GM19452 (cell line): ENCODE data around the gene CBFA2T3.
"Not testable (repeated sequence)": the region's sequence is repeated elsewhere in the genome, so short reads cannot be mapped to it uniquely, and the experiment has no call there.

ENCODE experiments used
- ATAC-seq: cut with Tn5 transposase; IDR thresholded peaks from one replicate; pipeline ENCODE4 v1.9.1; 2021; ENCODE audit not compliant: unreplicated experiment

The CBFA2T3 gene

DNA sequence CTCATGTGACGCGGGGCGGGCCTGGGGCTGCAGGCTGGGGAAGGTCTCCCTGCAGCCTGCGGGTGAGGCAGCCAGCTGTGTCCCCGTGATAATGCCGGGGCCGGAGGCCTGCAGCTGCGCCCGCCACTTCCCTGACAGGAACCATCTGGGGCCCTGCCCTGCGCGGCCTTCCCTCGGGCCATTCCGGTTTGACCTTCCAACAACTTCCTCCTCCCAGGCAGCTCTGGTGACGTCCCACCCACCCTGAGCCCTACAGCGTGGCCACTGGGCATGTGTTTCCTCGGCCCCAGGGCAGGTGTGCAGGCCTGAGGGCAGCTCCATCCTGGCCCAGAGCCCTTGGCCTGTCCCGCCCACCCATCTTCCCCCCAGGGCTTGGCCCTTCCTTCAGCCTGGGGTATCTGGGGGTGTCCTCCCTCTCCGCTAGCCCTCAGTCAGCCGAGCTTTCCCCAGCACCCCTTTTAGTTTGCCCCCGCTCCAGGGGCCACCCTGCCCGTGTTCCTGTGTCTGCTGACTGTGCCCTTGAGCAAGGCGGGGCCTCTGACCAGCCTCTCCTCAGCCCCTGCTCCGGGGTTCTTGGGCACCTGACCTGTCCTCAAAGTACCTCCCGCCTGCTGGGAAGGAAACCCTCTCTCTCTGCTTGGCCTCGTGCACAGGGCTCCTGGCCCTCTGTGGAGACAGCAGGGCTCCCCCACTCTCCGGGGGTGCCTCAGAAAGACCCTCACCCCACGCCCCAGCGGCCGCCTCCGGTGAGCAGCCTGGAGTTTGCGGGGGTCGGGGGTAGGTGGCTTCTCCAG, at the start of gene CBFA2T3:
Gene CBFA2T3 (minus strand): TSS at position 190 of the 794 bp plus-strand sequence. CDS start 400 bp downstream, outside the sequence.
- ATAC-seq = no peak

DNA sequence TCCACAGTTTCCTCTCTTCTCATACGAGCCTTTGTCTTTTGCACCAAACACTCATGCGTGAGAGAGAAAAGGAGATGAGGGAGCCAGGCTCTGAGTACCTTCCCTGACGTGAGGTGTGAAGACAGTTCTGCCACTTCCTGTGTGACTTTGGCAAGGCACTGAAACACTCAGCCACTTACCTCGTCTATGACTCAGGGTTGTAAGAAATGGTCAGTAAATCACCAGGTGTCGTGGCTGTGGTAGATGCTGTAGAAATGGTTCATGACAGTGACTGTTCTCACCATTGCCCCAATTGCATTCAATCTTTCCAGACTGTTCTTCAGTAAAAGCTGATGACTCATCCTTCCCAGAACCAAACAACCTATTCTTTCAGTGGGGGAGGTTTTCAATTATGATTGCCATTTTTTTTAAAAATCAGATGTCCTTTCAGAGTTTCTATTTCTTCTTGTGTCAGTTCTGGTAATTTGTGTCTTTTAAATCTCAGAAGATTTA, 49.2 kb upstream of the CBFA2T3 start:
- peak; percentile 91 for ATAC-seq

DNA sequence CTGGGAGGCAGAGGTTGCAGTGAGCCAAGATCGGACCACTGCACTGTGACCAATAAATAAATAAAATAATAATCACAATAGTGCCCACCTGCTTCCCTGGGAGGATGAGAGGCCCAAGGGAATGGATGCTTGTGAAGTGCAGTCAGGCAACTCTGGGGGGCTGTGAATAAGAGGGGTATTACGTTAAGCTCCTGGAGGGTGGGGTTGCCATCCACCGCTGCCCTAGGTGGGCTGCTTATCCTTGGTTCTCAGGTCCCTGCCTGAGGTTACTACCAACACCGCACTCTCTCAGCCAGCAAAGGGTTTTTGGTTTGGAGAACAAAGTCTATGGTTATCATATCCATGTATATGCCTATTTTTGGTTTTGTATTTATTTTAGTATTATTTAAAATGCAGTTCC, 48.6 kb upstream of the CBFA2T3 start:
- peak; percentile 6 for ATAC-seq

DNA sequence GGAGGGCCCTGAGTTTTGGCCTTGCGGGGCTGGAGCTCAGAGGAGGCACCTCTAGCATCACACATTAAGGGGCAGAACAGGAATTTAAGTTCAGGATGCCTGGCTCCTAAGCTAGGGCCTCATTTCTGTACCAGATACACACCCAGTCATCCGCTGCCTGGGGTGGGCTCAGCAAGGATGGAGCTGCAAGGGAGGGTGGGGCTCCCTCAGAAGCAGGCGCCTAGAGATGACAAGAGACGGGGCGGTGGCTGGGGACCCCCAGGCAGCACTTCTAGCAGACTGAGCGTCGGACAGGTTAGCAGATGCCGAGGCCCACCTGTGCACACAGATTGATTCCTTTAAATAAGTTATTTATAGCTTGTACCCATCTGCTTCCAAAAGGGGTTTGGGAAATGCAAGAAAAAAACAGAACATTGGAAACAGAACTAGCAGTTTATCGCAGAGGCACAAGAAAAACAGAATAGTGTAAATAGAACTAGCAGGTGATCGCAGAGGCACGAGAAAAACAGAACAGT, 47.6 kb upstream of the CBFA2T3 start:
- ATAC-seq = no peak

DNA sequence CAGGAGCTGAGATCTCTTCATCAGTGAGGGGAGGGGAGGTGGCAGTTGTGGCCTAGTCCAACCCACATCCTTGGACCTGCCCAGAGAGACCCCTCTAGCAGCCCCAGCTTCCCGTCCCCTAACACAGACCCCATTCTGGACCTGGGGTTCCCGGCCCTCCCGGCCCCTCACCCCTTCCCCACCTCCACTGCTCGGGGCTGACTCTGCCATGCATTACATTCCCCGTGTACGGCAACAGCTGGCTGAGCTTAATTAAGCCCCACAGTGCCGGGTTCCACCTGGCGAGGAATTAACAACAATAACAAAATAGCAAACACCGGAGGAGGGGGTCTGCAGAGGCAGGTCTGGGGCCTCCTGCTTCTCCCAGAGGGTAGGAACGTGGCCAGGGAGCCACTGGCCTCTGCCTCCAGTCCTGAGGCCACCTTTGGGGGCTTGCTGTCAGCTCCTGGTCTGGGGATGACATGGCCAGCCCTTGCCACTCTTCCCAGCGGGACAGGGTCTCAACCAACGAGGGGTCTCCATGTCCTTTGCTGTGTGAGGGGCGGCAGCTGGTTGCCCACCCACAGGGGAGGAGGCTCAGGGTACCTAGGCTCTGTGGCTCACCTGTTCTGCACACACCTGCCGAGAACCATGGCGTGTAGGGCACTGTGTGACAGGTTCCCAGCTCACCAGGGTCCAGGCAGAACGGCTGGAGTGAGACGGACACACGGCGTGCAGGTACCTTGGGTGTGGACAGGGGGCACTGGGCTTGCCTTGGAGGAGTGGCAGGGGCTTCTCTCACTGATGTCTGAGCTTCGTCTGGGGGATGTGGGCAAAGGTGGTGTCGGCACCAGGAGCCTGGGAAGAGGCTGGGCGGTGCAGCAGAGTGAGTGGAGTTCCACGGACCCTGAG, 46.9 kb upstream of the CBFA2T3 start:
- ATAC-seq = no peak

DNA sequence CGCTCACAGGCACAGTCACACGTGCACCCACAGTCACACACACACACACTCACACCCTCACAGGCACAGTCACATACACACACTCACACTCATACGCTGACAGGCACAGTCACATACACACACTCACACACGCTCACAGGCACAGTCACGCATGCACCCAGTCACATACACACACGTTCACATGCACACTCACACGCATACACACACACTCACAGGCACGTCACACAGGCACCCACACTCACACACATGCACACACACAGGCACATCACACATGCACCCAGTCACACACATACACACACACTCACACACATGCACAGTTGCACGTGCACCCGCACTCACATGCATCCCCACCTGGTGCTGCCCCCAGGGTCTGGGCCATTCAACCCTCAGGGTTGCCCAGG, 46.1 kb upstream of the CBFA2T3 start:
- no peak for ATAC-seq

DNA sequence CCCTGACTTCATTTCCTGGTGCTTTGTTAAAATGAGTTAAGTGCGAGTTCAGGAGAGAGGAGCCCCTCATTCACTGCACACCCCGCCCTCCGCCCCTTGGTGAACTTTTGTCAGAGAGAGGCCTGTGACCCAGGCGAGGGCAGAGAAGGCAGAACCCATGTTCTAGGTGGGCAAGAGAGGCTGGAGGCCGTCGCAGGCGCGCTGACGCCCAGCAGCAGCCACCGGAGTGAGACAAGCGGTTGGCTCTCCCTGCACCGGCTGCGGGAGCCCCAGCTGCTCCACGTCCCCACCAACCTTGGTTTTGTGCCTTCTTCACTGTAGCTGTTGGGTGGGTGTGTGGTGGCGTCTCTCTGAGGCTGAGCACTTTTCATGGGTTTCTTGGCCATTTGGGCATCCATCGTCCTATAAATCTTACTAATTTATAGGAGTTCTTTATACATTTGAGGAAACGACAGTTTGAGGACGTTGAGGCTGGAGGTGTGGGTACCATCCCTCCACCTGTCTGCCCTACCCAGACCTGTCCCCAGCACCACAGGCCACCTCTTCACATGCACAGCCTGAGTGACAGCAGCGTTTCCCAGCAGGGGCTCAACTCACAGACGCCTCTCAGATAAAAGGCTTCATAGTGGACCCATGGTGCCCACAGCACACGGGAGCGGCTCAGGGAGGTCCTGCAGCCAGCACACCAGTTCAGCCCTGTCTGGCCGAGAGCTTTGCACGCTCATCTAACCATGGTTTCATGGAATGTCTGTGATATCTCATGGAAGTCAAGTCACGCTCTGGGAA, 45.2 kb upstream of the CBFA2T3 start:
- ATAC-seq = no peak

DNA sequence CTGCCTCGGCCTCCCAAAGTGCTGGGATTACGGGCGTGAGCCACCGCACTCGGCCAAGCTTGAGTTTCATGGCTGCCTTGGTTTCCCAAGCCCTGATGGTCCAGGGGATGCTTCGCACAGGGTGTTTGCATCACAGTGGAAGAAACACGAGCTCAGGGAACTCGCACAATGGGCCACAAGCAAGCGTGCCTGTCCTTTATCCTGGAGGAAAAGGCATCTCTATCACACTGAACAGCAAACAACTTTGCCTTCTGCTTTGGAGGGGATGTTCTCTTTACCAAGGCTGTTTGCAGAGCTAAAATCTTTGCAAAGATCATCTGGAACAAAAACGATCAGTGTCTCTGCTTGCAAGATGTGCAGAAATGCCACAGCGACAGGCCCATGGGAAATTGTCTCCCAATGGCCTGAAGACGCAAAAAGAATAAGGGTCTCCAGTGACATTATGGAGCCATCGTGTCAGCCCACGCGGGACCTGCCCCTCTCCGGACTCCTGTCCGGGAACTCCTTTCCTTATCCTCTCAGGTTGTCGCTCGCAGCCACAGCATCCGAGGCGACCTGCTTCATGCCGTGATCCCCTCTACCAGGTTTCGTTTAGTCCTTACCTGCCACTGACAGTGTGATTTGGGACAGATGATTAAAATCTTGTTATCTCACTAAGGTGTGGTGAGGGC, 44.1 kb upstream of the CBFA2T3 start:
- ATAC-seq = no peak

DNA sequence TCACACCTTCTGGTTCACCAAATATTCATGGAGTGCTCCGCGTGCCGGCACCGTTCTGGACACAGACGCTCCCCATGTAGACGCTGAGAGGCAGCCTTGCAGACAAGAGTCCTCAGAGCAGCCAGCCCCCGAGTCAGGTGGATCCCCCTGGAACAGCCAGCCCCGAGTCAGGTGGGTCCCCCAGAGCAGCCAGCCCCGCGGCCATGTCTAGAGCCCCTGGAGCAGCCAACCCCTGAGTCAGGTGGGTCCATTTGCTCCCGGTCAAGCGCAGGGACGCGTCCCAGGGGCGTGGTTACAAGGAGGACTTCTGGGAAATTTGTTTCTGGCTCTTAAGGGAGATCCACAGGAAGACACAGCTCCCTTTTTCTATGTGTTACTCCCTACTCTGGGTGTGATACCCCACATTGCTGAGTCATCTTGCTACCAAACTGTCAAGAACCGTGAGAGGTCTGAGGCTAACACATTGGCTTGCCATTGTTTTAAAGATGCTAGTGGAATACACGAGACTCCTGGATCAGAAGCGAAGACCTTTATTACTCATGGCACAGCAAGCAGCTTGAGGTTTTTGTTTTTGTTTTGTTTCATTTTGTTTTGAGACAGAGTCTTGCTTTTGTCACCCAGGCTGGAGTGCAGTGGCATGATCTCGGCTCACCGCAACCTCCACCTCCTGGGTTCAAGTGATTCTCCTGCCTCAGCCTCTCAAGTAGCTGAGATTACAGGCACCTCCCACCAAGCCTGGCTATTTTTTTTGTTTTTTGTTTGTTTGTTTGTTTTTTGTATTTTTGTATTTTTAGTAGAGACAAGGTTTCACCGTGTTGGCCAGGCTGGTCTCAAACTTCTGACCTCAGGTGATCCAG, 43.3 kb upstream of the CBFA2T3 start:
- ATAC-seq = no peak

DNA sequence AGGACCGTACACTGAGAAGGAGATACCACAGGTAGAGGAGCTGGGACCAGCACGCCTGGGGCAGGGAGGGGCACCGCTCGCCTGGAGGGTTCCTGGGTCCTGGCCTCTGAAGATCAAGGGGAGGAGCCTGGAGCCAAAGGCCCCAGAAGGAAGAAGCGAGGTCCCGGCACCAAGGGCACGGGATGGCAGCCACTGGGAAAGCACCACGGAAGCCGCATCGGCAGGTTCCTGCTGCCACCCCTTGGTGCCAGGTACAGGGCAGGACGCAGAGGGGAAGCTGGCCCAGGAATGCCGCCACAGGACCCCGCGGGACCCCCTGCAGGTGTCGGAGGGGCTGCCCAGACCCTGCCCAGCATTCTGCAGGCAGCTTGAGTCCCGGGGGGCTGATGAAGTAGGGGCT, 42.5 kb upstream of the CBFA2T3 start:
- ATAC-seq = no peak

DNA sequence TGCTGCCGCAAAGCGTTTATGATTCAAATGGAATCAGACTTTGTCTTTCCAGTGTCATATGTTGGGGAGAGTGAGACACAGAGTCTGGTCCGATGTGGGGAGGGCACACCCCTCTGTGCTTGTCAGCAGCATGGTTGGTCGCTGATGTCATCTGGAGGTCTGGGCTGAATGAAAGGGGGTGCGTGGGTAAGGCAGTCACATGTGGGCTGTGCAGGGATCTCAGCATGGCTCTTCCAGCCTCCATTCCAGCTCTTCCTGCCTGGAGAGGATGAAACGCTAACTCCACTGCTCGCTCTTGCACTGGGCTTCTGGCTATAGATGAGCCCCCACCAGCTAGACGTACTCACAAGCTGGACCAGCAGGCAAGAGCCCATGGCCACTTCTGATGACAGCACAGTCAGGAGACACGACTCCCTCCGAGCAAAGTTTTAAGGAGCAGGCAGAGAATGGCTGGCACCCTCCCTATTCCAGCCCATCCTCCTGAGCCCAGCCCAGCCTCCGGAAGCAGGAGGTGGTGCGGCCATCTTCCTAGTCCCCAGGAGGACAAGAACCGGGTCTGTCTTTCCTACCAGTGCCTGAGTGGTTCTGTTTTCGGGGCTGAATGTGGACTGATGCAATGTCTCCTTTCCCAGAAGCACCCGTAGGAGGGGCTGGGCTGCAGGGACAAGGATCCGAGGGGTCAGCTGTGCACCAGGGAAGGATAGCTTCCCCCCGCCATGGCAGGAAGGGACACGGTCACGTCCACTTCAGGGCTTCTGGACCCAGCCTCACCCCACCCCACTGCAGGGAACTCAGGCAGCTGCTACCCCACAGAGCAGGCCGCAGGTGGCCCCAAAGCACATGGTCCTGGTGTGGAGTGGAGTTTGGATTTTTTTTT, 41.5 kb upstream of the CBFA2T3 start:
- ATAC-seq = no peak

DNA sequence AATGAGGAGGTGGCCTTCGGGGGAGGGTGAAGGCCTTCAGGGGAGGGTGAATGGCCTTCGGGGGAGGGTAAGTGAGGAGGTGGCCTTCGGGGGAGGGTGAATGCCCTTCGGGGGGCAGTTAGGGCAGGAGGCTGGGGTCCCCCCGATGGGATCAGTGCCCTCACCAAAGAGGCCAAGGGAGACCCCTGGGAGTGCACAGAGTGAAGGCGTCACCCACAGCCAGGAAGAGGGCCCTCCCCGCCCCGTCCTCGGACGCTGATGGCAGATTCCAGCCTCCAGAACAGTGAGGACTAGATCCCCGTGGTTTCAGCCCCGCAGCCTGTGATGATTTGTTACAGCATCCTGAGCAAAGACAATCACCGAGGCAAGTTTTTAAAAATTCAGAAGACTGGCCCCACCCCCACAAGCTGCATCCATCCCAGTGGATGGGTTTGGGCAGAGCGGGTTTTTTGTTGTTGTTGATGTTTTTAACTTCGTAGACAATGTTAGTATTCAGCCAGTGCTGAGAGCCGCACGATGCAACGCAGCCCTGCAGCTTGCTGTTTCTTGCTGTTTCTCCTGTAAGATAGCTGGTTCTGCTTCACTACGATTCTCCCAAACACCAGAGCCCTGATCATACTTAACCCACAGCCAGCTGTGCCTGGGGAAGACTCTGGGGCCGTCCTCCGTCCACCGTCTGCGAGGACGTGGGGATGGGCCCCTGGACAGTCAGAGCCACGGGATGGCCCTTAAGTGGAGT, 40.7 kb upstream of the CBFA2T3 start:
- no peak for ATAC-seq

DNA sequence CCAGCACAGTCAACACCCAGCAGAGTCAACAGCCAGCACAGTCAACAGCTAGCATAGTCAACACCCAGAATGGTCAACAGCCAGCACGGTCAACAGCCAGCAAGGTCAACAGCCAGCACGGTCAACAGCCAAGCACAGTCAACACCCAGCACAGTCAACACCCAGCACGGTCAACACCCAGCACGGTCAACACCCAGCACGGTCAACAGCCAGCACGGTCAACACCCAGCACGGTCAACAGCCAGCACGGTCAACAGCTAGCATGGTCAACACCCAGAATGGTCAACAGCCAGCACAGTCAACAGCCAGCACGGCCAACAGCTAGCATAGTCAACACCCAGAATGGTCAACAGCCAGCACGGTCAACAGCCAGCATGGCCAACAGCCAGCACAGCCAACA, 39.6 kb upstream of the CBFA2T3 start:
- ATAC-seq = not testable (repeated sequence)

DNA sequence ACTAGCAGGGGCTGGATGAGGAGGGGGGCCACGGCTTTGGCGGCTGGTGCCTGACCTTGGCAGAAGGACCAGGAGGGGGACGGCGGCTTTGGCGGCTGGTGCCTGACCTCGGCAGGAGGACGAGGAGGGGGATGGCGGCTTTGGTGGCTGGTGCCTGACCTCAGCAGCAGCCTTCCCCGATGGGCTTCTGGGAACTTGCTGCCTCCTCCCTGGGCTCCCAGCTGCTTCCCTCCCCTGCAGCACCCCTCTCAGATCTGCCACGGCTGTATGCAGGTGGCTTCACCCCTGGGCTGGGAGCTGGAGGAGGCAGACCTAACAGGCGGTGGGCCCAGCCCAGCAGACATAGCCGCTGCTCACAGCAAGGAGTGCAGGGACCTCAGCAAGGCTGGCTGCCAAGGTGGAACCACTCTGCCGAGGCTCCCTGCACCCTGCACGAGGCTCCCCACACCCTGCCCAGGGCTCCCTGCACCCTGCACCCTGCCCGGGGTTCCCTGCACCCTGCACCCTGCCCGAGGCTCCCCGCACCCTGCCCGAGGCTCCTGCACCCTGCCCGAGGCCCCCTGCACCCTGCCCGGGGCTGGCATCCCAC, 38.4 kb upstream of the CBFA2T3 start:
- ATAC-seq = no peak

DNA sequence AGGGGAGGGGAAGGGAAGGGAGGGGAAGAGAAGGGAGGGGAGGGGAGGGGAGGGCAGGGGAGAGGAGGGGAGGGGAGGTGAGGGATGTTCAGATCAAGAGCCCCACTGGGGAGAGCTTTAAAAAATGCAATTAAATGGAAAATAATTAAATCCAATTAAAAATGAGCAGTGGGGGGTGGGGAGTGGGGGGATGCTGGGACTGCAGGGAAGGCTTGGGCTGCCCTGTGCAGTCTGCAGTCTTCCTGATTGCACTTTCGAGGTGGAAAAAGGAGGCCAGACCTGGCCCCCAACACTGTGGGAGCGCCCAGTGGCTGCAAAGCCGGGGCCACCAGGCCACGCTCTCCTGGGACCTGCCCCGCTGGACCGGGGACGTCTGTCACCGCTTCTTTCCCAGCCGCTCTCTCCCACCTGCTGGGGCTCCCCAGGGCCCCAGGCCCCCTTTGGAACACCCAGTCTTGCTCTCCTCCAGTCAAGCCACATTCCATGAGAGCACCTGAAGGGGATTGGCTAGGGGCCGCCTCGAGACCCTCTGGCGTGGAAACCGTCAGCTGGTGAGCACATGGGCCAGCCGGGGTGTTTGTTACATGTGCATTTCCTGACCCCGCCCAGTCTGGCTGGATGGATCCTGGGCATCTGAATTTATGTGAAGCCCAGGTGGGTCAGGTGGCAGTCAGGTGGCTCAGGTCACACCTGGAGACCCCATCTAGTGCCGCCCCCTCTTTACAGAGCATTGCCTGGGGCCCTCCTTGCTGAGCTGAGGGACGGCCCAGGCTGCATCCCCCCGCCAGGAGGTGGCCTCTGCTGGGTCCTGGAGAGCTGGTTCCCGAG, 37.6 kb upstream of the CBFA2T3 start:
- no peak for ATAC-seq

DNA sequence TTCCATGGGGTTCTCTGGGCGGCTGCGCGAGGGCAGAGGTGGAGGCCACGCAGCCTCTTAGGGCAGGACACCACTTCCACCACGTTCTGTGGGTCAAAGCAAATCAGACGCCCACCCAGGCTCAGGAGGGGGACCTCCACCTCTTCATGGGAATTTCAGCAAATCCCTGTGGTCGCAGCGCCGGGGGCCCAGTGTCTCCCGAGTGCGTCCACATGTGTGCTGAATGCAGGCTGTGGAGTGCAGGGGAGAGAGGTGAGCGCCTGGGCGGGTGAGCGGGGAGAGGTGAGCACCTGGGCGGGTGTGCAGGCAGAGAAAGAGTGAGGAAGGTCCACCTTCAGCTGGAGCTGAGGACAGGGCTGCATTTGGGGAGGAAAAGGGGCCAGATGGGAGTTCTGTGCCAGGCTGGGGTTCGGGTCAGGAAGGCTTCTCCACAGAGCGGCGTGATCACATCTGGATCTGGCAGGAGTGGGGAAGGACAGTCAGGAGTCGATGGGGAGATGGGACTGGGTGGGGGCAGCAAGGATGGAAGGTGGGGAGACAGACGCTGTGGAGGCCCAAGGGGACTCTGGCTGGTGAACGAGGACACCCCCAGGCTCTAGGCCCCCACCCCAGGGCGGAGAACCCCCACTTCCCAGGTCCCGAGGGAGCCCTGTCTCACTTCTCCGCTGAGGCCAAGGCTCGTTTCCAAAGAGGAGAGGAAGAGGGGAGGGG, 36.8 kb upstream of the CBFA2T3 start:
- no peak for ATAC-seq
